Fibroblast of lung (primary cell): ENCODE measurements around the gene C22orf23. TPM values are rescaled to one million over a fixed set of nuclear protein-coding genes. Genes with fewer than 3 reads are reported as not detected.
A peak's percentile ranks its signal among the peaks of the same experiment; 100 is the strongest.
"Not testable (repeated sequence)": the region's sequence is repeated elsewhere in the genome, so short reads cannot be mapped to it uniquely, and the experiment has no call there.

Experiments
- DNase-seq, 2 donors: peaks; one replicate each; pipeline versions ENCODE4 v3.0.0 to v3.0.0-alpha.2; 2010; ENCODE audit warnings: low read depth in 2 of 2
- H2AFZ ChIP-seq: 2 replicates; pipeline ENCODE4 v1.5.1; 2012; ENCODE audit warnings: low read length, control low read depth, inconsistent platforms
- H3K27ac ChIP-seq: 2 replicates; pipeline ENCODE4 v1.5.1; 2011; ENCODE audit warnings: low read length, control low read depth; ENCODE audit not compliant: insufficient read depth
- H3K27me3 ChIP-seq: 2 replicates; pipeline ENCODE4 v1.5.1; 2011; ENCODE audit warnings: mild to moderate bottlenecking, low read length; ENCODE audit not compliant: control insufficient read depth, insufficient read depth
- H3K36me3 ChIP-seq: 2 replicates; pipeline ENCODE4 v1.5.1; 2011; ENCODE audit warnings: low read length; ENCODE audit not compliant: control insufficient read depth, insufficient read depth
- H3K4me1 ChIP-seq: 2 replicates; pipeline ENCODE4 v1.5.1; 2011; ENCODE audit warnings: low read length; ENCODE audit not compliant: control insufficient read depth, insufficient read depth; ENCODE audit errors: extremely low read depth
- H3K4me2 ChIP-seq: 2 replicates; pipeline ENCODE4 v1.5.1; 2011; ENCODE audit warnings: low read length, control low read depth; ENCODE audit not compliant: insufficient read depth; ENCODE audit errors: extremely low read depth
- H3K4me3 ChIP-seq, 4 experiments: fragments of 200-600 bp in 1 of 4; sonication (generic) in 1 of 4; replicated peaks in 1 of 4; 2 replicates each; pipeline ENCODE4 v1.5.1; 2011 to 2016; ENCODE audit warnings: low read length in 4 of 4, low read depth in 3 of 4, mild to moderate bottlenecking in 3 of 4, control low read depth in 2 of 4, inconsistent platforms in 1 of 4, mixed read lengths in 1 of 4; ENCODE audit not compliant: insufficient read depth in 1 of 4; ENCODE audit errors: control extremely low read depth in 1 of 4
- H3K79me2 ChIP-seq: 2 replicates; pipeline ENCODE4 v1.5.1; 2012; ENCODE audit warnings: mild to moderate bottlenecking, low read length, inconsistent platforms; ENCODE audit not compliant: control insufficient read depth, insufficient read depth
- H3K9ac ChIP-seq: 2 replicates; pipeline ENCODE4 v1.5.1; 2011; ENCODE audit warnings: mild to moderate bottlenecking, low read length, control low read depth; ENCODE audit not compliant: insufficient read depth
- H3K9me3 ChIP-seq: 2 replicates; pipeline ENCODE4 v1.5.1; 2012; ENCODE audit warnings: low read depth, low read length; ENCODE audit not compliant: control insufficient read depth, insufficient read depth
- H4K20me1 ChIP-seq: 2 replicates; pipeline ENCODE4 v1.5.1; 2011; ENCODE audit warnings: low read length; ENCODE audit not compliant: control insufficient read depth, insufficient read depth; ENCODE audit errors: extremely low read depth
- CTCF ChIP-seq, 2 donors: IDR thresholded peaks in 1 of 2; conservative IDR thresholded peaks in 1 of 2; 1 replicate in 1 of 2; 2 replicates in 1 of 2; pipeline ENCODE4 v1.5.1; 2011 to 2012; ENCODE audit warnings: low read length in 2 of 2, control low read depth in 1 of 2, inconsistent platforms in 1 of 2, low read depth in 1 of 2, mild to moderate bottlenecking in 1 of 2
- EZH2 ChIP-seq: IDR thresholded peaks from 2 replicates; pipeline ENCODE4 v1.5.1; 2012; ENCODE audit warnings: low read length, control low read depth, mild to moderate bottlenecking; ENCODE audit errors: missing control alignments
- polyA plus RNA-seq, 2 donors: library from polyadenylated mRNA; depleted of rRNA in 1 of 2; stranded (reverse) in 1 of 2; unstranded in 1 of 2; fragments of >200 nt; gene quantifications; 2 replicates each; pipeline ENCODE4 v1.2.1, GENCODE V29; 2011 to 2012; ENCODE audit warnings: missing spikeins in 1 of 2
- total RNA-seq: library from RNA; depleted of rRNA; stranded (reverse); fragments of >200 nt; gene quantifications from 2 replicates; pipeline ENCODE4 v1.2.1, GENCODE V29; 2014

C22orf23 gene
- total and polyA plus RNA-seq, 2 donors (not counting 1 experiment from before 2014, with no cell fraction given) = 0.17 to 0.37 TPM

DNA sequence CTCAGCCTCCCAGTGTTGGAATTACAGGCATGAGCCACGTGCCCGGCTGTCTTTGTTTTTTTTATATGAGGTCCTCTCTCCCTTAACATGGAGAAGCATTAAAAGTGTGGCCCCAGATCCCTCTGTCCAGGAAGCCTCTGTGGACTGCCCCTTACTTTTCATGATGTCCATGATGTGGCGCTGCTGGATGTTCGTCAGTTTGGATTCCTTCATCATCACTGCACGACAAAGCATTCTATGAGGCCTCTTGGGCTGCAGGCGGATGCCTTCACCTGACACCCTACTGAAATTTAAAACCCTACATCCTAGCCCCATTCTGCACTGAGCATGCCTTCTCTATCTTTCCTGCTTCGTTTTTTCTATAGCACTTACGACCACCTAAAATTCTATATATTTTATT lies 2.1 kb downstream of the C22orf23 start:
- Histone ChIP-seq H3K27me3 (no peaks in the 10 kb centered on the region), H3K4me2 (no peak overlapping the region), H3K9me3 (no peaks in the 10 kb centered on the region), H4K20me1 (no peaks in the 10 kb centered on the region), H3K36me3 (no peaks in the 10 kb centered on the region), H3K4me3 (no peak overlapping the region), H3K79me2 (peaks cover 15% of the 10 kb centered on the region), H3K4me1 (peaks cover 4% of the 10 kb centered on the region), H3K9ac (no peak overlapping the region), H3K27ac (no peak overlapping the region), H2AFZ (no peak overlapping the region)
- peak in 1 of 2 donors; percentile 32 for DNase-seq
- TF ChIP-seq CTCF (conservative IDR thresholded peaks at IDR 0.05 in 1 of 2, IDR thresholded peaks at IDR 0.05 in 1 of 2; ENCODE audit: low read depth in 1 of 2, low read length in 2 of 2) (no peak), EZH2 (no peak)

DNA sequence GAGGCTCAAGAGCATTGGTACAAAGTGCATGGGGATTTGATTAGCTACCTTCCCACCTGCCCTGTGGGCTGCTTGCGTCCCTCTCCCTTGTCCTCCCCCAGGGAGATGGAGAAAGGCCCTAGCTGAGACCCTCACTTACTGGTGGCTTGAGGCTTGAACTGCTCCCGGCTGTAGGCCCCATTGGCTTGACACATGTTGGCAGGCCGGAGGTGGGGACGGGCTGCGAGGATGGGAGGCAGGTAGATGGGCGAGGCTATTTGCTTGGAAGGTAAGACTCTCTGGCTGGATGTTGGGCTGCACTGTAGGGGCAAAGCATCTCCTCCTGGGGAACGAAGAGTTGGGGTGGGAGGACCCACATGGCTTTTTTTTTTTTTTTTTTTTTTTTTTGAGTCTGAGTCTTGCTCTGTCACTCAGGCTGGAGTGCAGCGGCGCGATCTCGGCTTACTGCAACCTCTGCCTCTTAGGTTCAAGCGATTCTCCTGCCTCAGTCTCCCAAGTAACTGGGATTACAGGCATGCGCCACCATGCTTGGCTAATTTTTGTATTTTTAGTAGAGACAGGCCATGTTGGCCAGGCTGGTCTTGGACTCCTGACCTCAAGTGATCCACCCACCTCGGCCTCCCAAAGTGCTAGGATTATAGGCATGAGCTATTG lies 6.1 kb downstream of the C22orf23 start:
- not testable (repeated sequence) for H2AFZ ChIP-seq, H3K79me2 ChIP-seq, H3K27me3 ChIP-seq, H3K27ac ChIP-seq, H3K9me3 ChIP-seq, H4K20me1 ChIP-seq, H3K9ac ChIP-seq, DNase-seq, H3K4me3 ChIP-seq, H3K4me1 ChIP-seq, H3K4me2 ChIP-seq, H3K36me3 ChIP-seq

GRCh38 chr22:37944423-37944822 lies 9.0 kb downstream of the C22orf23 start:
- H3K27me3 ChIP-seq, H3K4me1 ChIP-seq, H3K9me3 ChIP-seq, H3K79me2 ChIP-seq, H3K27ac ChIP-seq, H3K4me3 ChIP-seq, H3K4me2 ChIP-seq, H2AFZ ChIP-seq, DNase-seq, H3K9ac ChIP-seq, H3K36me3 ChIP-seq, H4K20me1 ChIP-seq: not testable (repeated sequence)

- H3K4me3 ChIP-seq = no peak overlapping the region
- no peak overlapping the region for H2AFZ ChIP-seq
- no peaks in the 10 kb centered on the region for H3K27me3 ChIP-seq
- TF ChIP-seq CTCF (conservative IDR thresholded peaks at IDR 0.05 in 1 of 2, IDR thresholded peaks at IDR 0.05 in 1 of 2; ENCODE audit: low read depth in 1 of 2, low read length in 2 of 2) (no peak), EZH2 (no peak)
- H3K9ac ChIP-seq = no peak overlapping the region
- no peaks in the 10 kb centered on the region for H4K20me1 ChIP-seq
- DNase-seq = no peak
- H3K4me2 ChIP-seq = no peak overlapping the region
- no peaks in the 10 kb centered on the region for H3K9me3 ChIP-seq
- H3K4me1 ChIP-seq = no peaks in the 10 kb centered on the region
- no peak overlapping the region for H3K27ac ChIP-seq
- no peaks in the 10 kb centered on the region for H3K79me2 ChIP-seq
- peaks cover 12% of the 10 kb centered on the region for H3K36me3 ChIP-seq
Observed at GRCh38 chr22:37943825-37944198, 9.6 kb downstream of the C22orf23 start.
